SK-N-MC (cell line): ENCODE measurements around the gene SPTB.

Experiments used
- DNase-seq: peaks from one replicate; pipeline ENCODE4 v3.0.0-alpha.2; 2011; ENCODE audit warnings: low read depth, low spot score
- H3K27ac ChIP-seq: fragments of 200-600 bp; sonication (generic); 2 replicates; pipeline ENCODE4 v1.5.1; 2016; ENCODE audit warnings: mixed run types
- H3K36me3 ChIP-seq: fragments of 200-600 bp; sonication (generic); 2 replicates; pipeline ENCODE4 v1.6.1; 2017; ENCODE audit warnings: antibody characterized with exemption, low read length, mixed read lengths; ENCODE audit not compliant: insufficient read depth
- H3K4me3 ChIP-seq: fragments of 200-600 bp; sonication (generic); 2 replicates; pipeline ENCODE4 v1.5.1; 2016
- H3K9ac ChIP-seq: fragments of 200-600 bp; sonication (generic); 2 replicates; pipeline ENCODE4 v1.8.0; 2017; ENCODE audit warnings: mixed run types, mixed read lengths; ENCODE audit not compliant: insufficient read length
- H3K9me3 ChIP-seq: fragments of 200-600 bp; sonication (generic); 2 replicates; pipeline ENCODE4 v1.6.1; 2017; ENCODE audit warnings: low read depth, mild to moderate bottlenecking, antibody characterized with exemption, low read length, moderate library complexity, mixed read lengths
- EZH2 ChIP-seq: fragments of 200-600 bp; sonication (generic); IDR thresholded peaks from one replicate; pipeline ENCODE4 v1.6.1; 2017; ENCODE audit warnings: antibody characterized with exemption
- FOXP2 ChIP-seq: optimal IDR thresholded peaks from 2 replicates; pipeline ENCODE3; 2011; ENCODE audit warnings: mild to moderate bottlenecking, moderate library complexity; ENCODE audit not compliant: insufficient read depth; ENCODE audit errors: extremely low read length, control extremely low read depth
- POLR2AphosphoS5 ChIP-seq: IDR thresholded peaks from 2 replicates; pipeline ENCODE4 v1.6.1; 2012; ENCODE audit warnings: mild to moderate bottlenecking, low read depth, low read length, borderline replicate concordance

SPTB gene

DNA sequence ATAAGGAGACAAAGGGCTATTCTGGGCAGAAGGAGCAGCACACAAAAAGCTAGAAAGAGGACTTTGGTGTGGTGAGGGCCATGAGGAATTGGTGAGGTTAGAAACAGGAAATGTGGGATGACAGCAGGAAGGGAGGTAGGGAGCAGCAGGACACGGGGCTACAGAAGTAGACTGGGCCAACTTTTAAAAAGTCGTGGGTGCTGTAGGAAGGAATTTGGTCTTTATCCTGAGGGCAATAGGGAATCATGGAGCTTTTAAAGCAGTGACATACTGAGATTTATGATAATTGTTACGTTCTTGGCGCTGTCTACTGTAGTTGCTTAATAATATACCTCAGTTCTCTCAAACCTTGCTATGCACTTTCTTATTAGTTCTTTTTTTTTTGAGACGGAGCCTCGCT, 26.3 kb upstream of the SPTB start:
- Histone ChIP-seq H3K9me3 (no peaks in the 10 kb centered on the region), H3K9ac (no peak overlapping the region), H3K4me3 (peak overlapping the region; percentile 9; the same call in 1 of the 2 replicates), H3K27ac (no peak overlapping the region), H3K36me3 (no peaks in the 10 kb centered on the region)
- peak; percentile 59 for DNase-seq
- TF ChIP-seq POLR2AphosphoS5 (peak; percentile 19; the same call in 1 of the 2 replicates), EZH2 (no peak), FOXP2 (no peak)

DNA sequence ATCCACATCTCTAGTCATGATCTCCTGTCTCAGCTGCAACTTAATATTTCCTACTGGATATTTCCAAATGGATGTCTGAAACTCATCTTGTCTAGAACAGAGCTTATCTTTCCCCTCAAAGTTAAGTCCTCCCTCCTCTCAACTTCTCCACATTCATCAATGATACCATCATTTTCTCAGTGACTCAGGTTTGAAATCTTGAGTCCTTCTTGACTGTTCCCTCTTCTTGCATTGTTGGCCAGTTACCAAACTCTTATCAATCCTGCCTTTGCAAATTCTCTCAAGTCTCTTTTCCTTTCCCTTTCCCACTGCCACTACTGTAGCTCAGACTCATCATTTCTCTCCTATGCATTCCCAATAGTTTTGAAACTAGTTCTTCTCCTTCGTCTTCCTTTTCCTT, 20.3 kb upstream of the SPTB start:
- DNase-seq = no peak
- Histone ChIP-seq H3K9me3 (no peaks in the 10 kb centered on the region), H3K36me3 (no peaks in the 10 kb centered on the region), H3K9ac (no peak overlapping the region), H3K27ac (no peak overlapping the region), H3K4me3 (no peak overlapping the region)
- no peak for TF ChIP-seq EZH2
- no peak for TF ChIP-seq FOXP2
- no peak for TF ChIP-seq POLR2AphosphoS5

DNA sequence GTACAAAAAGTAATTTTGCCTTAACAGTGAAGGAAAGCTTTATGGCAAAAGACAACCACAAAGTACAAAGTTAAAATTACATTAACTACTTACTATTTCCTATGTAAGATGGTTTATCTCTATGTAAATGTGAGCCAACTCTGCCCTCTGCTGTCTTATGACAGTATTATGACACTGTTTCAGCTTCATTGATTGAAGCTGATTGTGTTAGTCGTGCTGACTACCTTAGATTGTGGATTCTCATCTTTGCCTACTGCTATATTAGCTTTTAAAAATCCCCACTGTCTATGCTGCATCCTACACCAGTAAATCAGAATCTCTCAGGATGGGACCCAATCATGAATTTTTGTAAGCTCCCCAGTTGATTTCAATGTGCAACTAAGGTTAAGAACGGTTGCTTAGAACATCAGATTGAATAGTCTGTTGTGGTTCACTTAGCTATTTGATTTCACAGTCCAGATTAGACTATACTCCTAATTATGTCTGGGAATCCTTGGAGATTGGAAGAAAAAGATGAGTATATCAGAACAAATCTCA, 12.2 kb upstream of the SPTB start:
- peak; percentile 64 for DNase-seq
- no peaks in the 10 kb centered on the region for H3K36me3 ChIP-seq
- H3K27ac ChIP-seq = no peak overlapping the region
- no peak overlapping the region for H3K4me3 ChIP-seq
- no peak overlapping the region for H3K9ac ChIP-seq
- H3K9me3 ChIP-seq = no peaks in the 10 kb centered on the region
- TF ChIP-seq EZH2 (no peak), POLR2AphosphoS5 (no peak), FOXP2 (no peak)

DNA sequence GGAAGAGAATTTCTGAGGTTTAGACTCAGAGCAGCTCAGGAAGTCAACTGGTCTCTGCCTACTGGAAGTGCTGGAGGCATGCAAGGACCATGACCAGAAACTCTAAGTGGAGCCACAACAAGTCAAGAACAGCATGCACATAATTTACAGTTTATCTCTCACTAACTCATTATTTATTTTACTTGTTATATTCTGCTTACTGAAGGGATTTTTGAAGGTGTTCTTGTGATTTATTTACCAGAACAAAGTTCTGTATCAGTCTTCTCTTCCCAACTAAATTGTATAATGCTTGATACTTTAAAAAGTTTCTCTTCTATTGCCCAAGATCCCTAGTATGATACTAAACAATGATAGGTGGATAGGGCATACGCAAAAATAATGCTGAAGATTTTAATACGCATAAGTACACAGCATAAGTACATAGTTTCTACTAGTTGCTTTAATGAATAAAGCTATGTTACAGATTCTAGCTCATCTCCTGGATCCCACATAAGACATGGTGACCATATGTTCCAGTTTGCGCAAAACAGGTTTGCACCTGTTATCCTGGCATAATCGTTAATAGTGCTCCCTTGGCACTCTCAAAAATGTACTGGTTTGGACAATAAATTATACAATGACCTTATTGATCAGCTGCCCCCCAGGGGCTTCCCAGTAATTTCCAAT, 11.6 kb upstream of the SPTB start:
- TF ChIP-seq FOXP2 (no peak), POLR2AphosphoS5 (no peak), EZH2 (no peak)
- no peak for DNase-seq

DNA sequence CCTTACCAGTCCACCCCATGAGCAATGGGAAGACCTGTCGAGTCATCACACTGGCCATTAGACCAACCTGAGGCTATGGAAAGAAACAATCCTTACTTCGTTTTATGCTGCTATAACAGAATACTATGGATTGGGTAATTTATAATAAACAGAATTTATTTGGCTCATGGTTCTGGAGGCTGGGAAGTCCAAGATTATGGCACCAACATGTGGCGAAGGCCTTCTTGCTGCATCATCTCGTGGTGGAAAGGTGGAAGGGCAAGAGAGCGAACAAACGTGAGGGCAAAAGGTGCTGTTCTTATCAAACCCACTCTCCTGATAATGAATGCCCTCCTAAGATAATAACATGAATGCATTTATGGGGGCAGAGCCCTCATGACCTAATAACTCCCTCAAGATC, 9.6 kb upstream of the SPTB start:
- no peak for TF ChIP-seq FOXP2
- no peak for TF ChIP-seq EZH2
- TF ChIP-seq POLR2AphosphoS5 = no peak
- no peaks in the 10 kb centered on the region for H3K36me3 ChIP-seq
- H3K4me3 ChIP-seq = no peak overlapping the region
- H3K27ac ChIP-seq = no peak overlapping the region
- no peaks in the 10 kb centered on the region for H3K9me3 ChIP-seq
- no peak for DNase-seq
- H3K9ac ChIP-seq = no peak overlapping the region

More for the DNA sequence above, 11.6 kb upstream of the SPTB start:
- H3K4me3 ChIP-seq = no peak overlapping the region
- no peaks in the 10 kb centered on the region for H3K36me3 ChIP-seq
- H3K9me3 ChIP-seq = no peaks in the 10 kb centered on the region
- no peak overlapping the region for H3K9ac ChIP-seq
- H3K27ac ChIP-seq = no peak overlapping the region

DNA sequence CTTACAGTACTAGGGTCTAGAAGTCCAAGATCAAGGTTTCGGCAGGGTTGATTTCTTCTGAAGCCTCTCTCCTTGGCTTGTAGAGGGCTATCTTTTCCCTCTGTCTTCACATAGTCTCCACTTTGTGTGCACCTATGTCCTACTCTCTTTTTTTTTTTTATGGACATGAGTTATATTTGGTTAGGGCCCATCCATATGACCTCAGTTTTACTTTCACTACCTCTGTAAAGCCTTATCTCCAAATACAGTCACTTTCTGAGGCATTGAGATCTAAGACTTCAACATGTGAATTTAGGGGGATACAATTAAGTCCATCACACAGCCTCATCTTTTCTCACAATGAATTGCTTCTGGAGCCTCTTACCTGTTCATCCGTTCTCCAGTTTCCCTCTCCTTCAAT, 5.9 kb upstream of the SPTB start:
- Histone ChIP-seq H3K9ac (no peak overlapping the region), H3K27ac (no peak overlapping the region), H3K4me3 (no peak overlapping the region), H3K36me3 (no peaks in the 10 kb centered on the region), H3K9me3 (no peaks in the 10 kb centered on the region)
- TF ChIP-seq FOXP2 (no peak), EZH2 (no peak), POLR2AphosphoS5 (no peak)
- no peak for DNase-seq

DNA sequence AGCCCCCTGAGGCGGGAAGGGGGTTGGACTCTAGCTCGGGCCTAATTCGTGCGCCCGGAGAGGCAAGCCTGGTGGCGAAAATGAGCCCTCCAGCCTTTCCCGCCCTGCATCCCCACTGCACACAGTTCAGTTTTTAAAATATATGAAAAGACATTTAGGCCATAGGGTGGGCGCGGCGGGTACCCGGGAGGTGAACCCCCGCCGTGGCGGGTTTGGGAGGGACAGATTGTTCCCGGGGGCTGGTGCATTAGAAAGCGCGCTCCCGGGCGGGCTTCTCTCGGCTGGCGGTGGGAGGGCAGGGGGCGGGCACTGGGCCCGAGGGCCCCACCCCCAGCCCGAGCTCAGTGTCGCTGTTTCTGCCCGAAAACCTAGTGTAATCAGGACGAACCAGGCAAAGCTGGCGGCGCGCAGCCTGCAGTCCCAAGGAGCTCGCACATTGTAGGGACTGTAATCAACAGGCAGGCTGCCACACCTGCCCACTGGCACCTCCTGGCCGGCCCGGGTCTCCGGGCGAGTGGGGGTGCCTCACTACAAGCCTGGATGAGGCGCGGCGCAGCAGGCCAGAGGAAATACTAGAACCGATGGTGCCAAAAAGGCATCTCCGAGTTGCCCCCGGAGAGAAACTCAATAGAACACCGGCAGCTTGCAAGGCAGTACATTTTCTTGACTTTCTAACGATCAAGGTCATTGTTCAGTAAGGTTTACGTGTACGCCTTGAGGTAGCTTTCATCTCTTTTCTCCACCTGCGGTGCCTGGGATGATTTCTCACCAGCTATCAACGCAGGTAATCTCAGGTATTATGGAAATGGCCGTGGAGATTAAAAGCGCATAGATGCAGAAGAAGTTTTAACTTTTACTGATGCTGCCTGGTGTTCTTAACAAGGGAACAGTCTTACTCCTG, 764 bp upstream of the SPTB start:
- H3K27ac ChIP-seq = no peak overlapping the region
- no peak for DNase-seq
- H3K9ac ChIP-seq = peak overlapping the region; percentile 65
- H3K9me3 ChIP-seq = no peaks in the 10 kb centered on the region
- H3K4me3 ChIP-seq = peak overlapping the region; percentile 93
- H3K36me3 ChIP-seq = no peaks in the 10 kb centered on the region
- TF ChIP-seq POLR2AphosphoS5 (no peak; the same call in 1 of the 2 replicates), FOXP2 (no peak), EZH2 (no peak)
